Measurements from ENCODE around the gene AP3M1. TPM values are rescaled to one million over a fixed set of nuclear protein-coding genes. Genes with fewer than 3 reads are reported as not detected.

The AP3M1 gene
- total RNA-seq, 1 donor = 21.2 TPM

GRCh38 chr10:74084955-74085354 is 65.7 kb downstream of the AP3M1 start:
- Histone ChIP-seq H3K27me3 (ENCODE audit: insufficient read depth, low read length) (no peaks in the 10 kb centered on the region), H3K9me3 (ENCODE audit: low read depth, low read length) (no peaks in the 10 kb centered on the region), H3K4me3 (ENCODE audit: low read length) (no peak overlapping the region), H3K4me1 (ENCODE audit: insufficient read depth, low read length) (no peaks in the 10 kb centered on the region)

GRCh38 chr10:74083304-74083703 is 67.3 kb downstream of the AP3M1 start:
- no peaks in the 10 kb centered on the region for H3K9me3 ChIP-seq (ENCODE audit: low read depth, low read length)
- H3K4me3 ChIP-seq (ENCODE audit: low read length) = no peak overlapping the region
- peaks cover 8% of the 10 kb centered on the region for H3K4me1 ChIP-seq (ENCODE audit: insufficient read depth, low read length)
- H3K27me3 ChIP-seq (ENCODE audit: insufficient read depth, low read length) = no peaks in the 10 kb centered on the region

DNA sequence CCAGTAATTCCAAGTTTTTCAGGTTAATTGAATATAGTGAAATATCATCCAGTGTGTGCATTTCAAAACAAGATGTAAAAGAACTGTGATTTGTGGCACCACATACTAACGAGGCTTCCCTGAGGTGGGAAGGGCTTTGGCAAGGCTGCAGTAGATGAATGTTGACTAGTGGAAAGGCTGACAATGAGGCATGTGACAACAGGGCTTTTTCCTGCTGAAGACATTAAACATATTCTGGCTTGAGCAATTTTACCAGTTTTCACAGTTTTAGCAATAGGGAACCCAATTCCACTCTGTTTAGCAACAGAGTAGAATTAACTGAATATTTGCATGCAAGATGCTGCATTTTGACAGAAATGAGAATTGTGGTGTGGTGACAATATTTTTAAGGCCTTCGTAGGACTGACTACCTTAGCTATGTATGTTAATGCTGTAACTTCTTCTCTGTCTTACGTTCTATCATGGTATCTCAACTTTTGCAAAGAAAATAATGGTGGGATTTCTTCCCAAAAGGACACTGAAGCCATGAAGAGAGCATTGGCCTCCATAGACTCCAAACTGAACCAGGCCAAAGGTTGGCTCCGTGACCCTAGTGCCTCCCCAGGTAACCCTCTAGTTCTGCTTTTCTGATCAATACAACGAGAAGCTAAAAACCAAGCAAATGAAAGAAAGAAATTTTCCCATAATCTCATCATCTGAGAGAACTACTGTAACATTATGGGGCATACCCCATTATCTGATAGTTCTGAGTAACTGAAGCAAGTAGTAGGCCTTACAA is 68.5 kb downstream of the AP3M1 start:
- Histone ChIP-seq H3K9me3 (ENCODE audit: low read depth, low read length) (no peaks in the 10 kb centered on the region), H3K4me1 (ENCODE audit: insufficient read depth, low read length) (peaks cover 12% of the 10 kb centered on the region), H3K27me3 (ENCODE audit: insufficient read depth, low read length) (no peaks in the 10 kb centered on the region), H3K4me3 (ENCODE audit: low read length) (no peak overlapping the region)

GRCh38 chr10:74081192-74081803 is 69.3 kb downstream of the AP3M1 start:
- Histone ChIP-seq H3K4me1 (ENCODE audit: insufficient read depth, low read length) (peaks cover 12% of the 10 kb centered on the region), H3K9me3 (ENCODE audit: low read depth, low read length) (no peaks in the 10 kb centered on the region), H3K4me3 (ENCODE audit: low read length) (no peak overlapping the region), H3K27me3 (ENCODE audit: insufficient read depth, low read length) (no peaks in the 10 kb centered on the region)

- no peaks in the 10 kb centered on the region for H3K9me3 ChIP-seq (ENCODE audit: low read depth, low read length)
- H3K4me1 ChIP-seq (ENCODE audit: insufficient read depth, low read length) = peaks cover 16% of the 10 kb centered on the region
- H3K27me3 ChIP-seq (ENCODE audit: insufficient read depth, low read length) = no peaks in the 10 kb centered on the region
- no peak overlapping the region for H3K4me3 ChIP-seq (ENCODE audit: low read length)
These were observed 70.6 kb downstream of the AP3M1 start for GRCh38 chr10:74079936-74080590.

- no peaks in the 10 kb centered on the region for H3K9me3 ChIP-seq (ENCODE audit: low read depth, low read length)
- H3K4me3 ChIP-seq (ENCODE audit: low read length) = no peak overlapping the region
- H3K4me1 ChIP-seq (ENCODE audit: insufficient read depth, low read length) = peaks cover 16% of the 10 kb centered on the region
- H3K27me3 ChIP-seq (ENCODE audit: insufficient read depth, low read length) = no peaks in the 10 kb centered on the region
These were observed 71.3 kb downstream of the AP3M1 start for GRCh38 chr10:74079028-74079935.

DNA sequence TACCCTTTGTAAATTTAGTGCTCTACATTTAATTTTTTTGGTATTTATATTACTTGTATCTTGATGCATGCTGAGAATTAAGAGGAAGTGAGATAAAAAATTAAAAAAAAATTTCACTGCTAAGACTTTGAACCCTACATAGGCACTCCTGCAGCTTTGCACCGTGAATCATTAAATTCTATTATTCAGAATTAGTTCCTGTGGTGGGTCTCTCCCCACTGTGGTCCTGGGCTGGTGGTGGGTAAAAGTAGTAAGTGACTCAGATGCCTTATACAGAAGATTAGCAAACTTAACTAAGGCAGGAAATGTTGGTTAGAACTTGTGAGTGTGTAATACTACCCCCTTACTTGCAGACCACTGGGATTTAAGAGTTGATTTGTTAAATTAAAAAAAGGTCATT is 72.6 kb downstream of the AP3M1 start:
- Histone ChIP-seq H3K9me3 (ENCODE audit: low read depth, low read length) (no peaks in the 10 kb centered on the region), H3K4me1 (ENCODE audit: insufficient read depth, low read length) (peaks cover 16% of the 10 kb centered on the region), H3K4me3 (ENCODE audit: low read length) (no peak overlapping the region), H3K27me3 (ENCODE audit: insufficient read depth, low read length) (no peaks in the 10 kb centered on the region)

DNA sequence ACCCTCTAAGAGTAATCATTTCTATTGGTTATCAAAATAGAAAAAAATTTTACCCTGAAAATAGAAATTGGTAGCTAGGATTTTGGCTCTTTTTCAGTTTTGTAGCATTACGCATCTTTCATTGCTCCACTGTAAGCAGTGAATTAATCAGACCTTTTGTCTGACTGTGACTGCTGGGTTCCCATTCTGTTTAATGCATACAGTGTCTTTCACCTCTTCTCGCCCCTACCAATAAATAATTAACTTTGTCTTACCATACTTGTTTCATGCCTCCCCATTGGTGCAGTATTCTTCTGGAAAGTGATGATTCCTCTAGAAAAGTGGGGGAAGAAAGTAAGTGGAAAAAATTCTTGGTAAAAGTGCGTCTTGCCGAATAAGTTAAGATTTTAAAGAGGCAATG is 73.2 kb downstream of the AP3M1 start:
- no peak overlapping the region for H3K4me3 ChIP-seq (ENCODE audit: low read length)
- H3K9me3 ChIP-seq (ENCODE audit: low read depth, low read length) = no peaks in the 10 kb centered on the region
- H3K4me1 ChIP-seq (ENCODE audit: insufficient read depth, low read length) = peaks cover 16% of the 10 kb centered on the region
- no peaks in the 10 kb centered on the region for H3K27me3 ChIP-seq (ENCODE audit: insufficient read depth, low read length)

GRCh38 chr10:74076961-74077360 is 73.7 kb downstream of the AP3M1 start:
- Histone ChIP-seq H3K27me3 (ENCODE audit: insufficient read depth, low read length) (no peaks in the 10 kb centered on the region), H3K4me1 (ENCODE audit: insufficient read depth, low read length) (peaks cover 16% of the 10 kb centered on the region), H3K4me3 (ENCODE audit: low read length) (no peak overlapping the region), H3K9me3 (ENCODE audit: low read depth, low read length) (no peaks in the 10 kb centered on the region)

- Histone ChIP-seq H3K9me3 (ENCODE audit: low read depth, low read length) (no peaks in the 10 kb centered on the region), H3K4me3 (ENCODE audit: low read length) (no peak overlapping the region), H3K27me3 (ENCODE audit: insufficient read depth, low read length) (no peaks in the 10 kb centered on the region)
These were observed 74.7 kb downstream of the AP3M1 start for GRCh38 chr10:74075906-74076305.

GRCh38 chr10:74072503-74072902 is 78.1 kb downstream of the AP3M1 start:
- no peaks in the 10 kb centered on the region for H3K27me3 ChIP-seq (ENCODE audit: insufficient read depth, low read length)
- H3K9me3 ChIP-seq (ENCODE audit: low read depth, low read length) = no peaks in the 10 kb centered on the region
- H3K4me1 ChIP-seq (ENCODE audit: insufficient read depth, low read length) = peaks cover 4% of the 10 kb centered on the region
- H3K4me3 ChIP-seq (ENCODE audit: low read length) = no peak overlapping the region

More at GRCh38 chr10:74075906-74076305, 74.7 kb downstream of the AP3M1 start:
- H3K4me1 ChIP-seq (ENCODE audit: insufficient read depth, low read length) = peaks cover 16% of the 10 kb centered on the region

DNA sequence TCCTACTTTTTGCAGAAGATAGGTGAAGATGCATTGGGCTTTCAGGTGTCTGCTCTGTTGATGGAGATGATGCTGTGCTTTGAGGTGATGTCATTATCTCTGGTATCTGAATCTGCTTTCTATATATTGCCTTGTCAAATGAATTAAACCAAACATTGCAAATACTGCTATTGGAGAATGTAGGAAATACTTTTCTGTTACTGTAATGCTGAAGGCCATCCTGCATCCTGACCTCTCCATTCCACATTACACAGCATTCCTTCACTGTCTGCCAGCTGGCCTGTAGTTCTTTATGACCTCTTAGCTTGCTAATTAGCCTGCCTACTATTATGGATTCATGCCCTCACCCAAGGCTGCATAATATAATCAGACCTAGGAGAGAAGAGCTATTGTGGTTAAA is 79.5 kb downstream of the AP3M1 start:
- Histone ChIP-seq H3K4me3 (ENCODE audit: low read length) (no peak overlapping the region), H3K4me1 (ENCODE audit: insufficient read depth, low read length) (peaks cover 4% of the 10 kb centered on the region), H3K9me3 (ENCODE audit: low read depth, low read length) (no peaks in the 10 kb centered on the region), H3K27me3 (ENCODE audit: insufficient read depth, low read length) (no peaks in the 10 kb centered on the region)
